Measurements from ENCODE around the gene HSD3B2. TPM values are rescaled to one million over a fixed set of nuclear protein-coding genes. Genes with fewer than 3 reads are reported as not detected.

HSD3B2 gene
- total RNA-seq (not detected in 2 replicates), polyA plus RNA-seq (not detected in 2 replicates), polyA minus RNA-seq (not detected in 2 replicates), Bru-seq, nascent RNA (not detected), BruChase-seq, experiment 1, labeled RNA remaining after a 6-hour chase (not detected), BruChase-seq, experiment 2, labeled RNA remaining after a 2-hour chase (not detected)
- polyA plus RNA-seq (2011; cell fraction: cytosol; rRNA removed): not detected in 2 replicates
- polyA plus RNA-seq (2011; cell fraction: nucleus; rRNA removed): not detected in 2 replicates
- not detected in 2 replicates for polyA plus RNA-seq (2012)
- not detected for polyA minus RNA-seq (2011; cell fraction: cytosol; rRNA and poly(A)+ RNA removed)
- not detected in 2 replicates for polyA minus RNA-seq (2011; cell fraction: nucleus; rRNA and poly(A)+ RNA removed)
- long read RNA-seq: 0 reads

- Histone ChIP-seq H3K9me1 (replicated peaks; ENCODE audit: control insufficient read depth, extremely low read depth, insufficient read depth, low read length) (no peaks in the 10 kb centered on the region), H3K27ac (ENCODE audit: insufficient read depth, low read depth, low read length) (no peak within 1 kb of the TSS), H3K79me2 (ENCODE audit: control insufficient read depth, insufficient read depth, low read length) (no peaks in the 10 kb centered on the region), H3K4me2 (ENCODE audit: insufficient read depth, low read length) (no peak within 1 kb of the TSS), H3K4me1 (ENCODE audit: control insufficient read depth, extremely low read depth, insufficient read depth, low read length) (no peaks in the 10 kb centered on the region), H3K4me3 (replicated peaks in 1 of 3; ENCODE audit: insufficient read depth in 1 of 3, low read depth in 1 of 3, low read length in 3 of 3) (no peak within 1 kb of the TSS), H3K36me3 (ENCODE audit: control insufficient read depth in 2 of 2, extremely low read depth in 1 of 2, insufficient read depth in 2 of 2, low read length in 2 of 2) (no peaks in the 10 kb centered on the region), H2AFZ (ENCODE audit: low read depth, low read length) (no peak within 1 kb of the TSS), H4K20me1 (replicated peaks; ENCODE audit: control insufficient read depth, extremely low read depth, insufficient read depth, low read length) (no peaks in the 10 kb centered on the region), H3K27me3 (ENCODE audit: control insufficient read depth in 2 of 2, insufficient read depth in 2 of 2, low read length in 2 of 2) (no peaks in the 10 kb centered on the region), H3K9ac (replicated peaks; ENCODE audit: extremely low read depth, insufficient read depth, low read length) (no peak within 1 kb of the TSS), H3K9me3 (replicated peaks; ENCODE audit: control insufficient read depth, insufficient read depth, low read length) (no peaks in the 10 kb centered on the region)
- DNase-seq (ENCODE audit: low read depth, low spot score) (no peak), FAIRE-seq (no peak)
- TF ChIP-seq POLR2AphosphoS5 (IDR thresholded peaks at IDR 0.05; ENCODE audit: insufficient read depth, low read depth, low read length): no peak
- no peak for TF ChIP-seq EZH2 (IDR thresholded peaks at IDR 0.05; ENCODE audit: borderline replicate concordance, low read depth, low read length, severe bottlenecking)
- no peak for TF ChIP-seq MYC (IDR thresholded peaks at IDR 0.05; ENCODE audit: low read depth, low read length)
- no peak for TF ChIP-seq JUN (IDR thresholded peaks at IDR 0.05; ENCODE audit: borderline replicate concordance, insufficient read depth, insufficient read length, low read depth)
- TF ChIP-seq GATA2 (IDR thresholded peaks at IDR 0.05; ENCODE audit: insufficient read depth, insufficient read length, low read depth, low read length): no peak
- no peak for TF ChIP-seq MAX (IDR thresholded peaks at IDR 0.05; ENCODE audit: insufficient read depth, insufficient read length)
- TF ChIP-seq CTCF (IDR thresholded peaks at IDR 0.05; ENCODE audit: extremely low read depth in 1 of 2, insufficient read depth in 1 of 2, low read depth in 1 of 2, low read length in 2 of 2): no peak
- CTCF ChIA-PET: no interaction called here
- dilution Hi-C loops (cut with MboI; ENCODE audit: extremely low pct_ligation_motif_present, low sequenced_read_pairs): no loop called here
- no TSS peak for BruUV-seq (replicated peaks)
- intact Hi-C loops (cut with micrococcal nuclease): no loop called here
- POLR2A ChIA-PET: no interaction called here
Observed at GRCh38 chr1:119414950-119415349, at the start of gene HSD3B2. Gene HSD3B2 (plus strand): TSS chr1:119415150. CDS start chr1:119415420, 270 bp downstream.

All from endothelial cell of umbilical vein (primary cell).